ENCODE results near the gene MRGPRD. TPM values are rescaled to one million over a fixed set of nuclear protein-coding genes. Genes with fewer than 3 reads are reported as not detected.

MRGPRD gene, protein sequence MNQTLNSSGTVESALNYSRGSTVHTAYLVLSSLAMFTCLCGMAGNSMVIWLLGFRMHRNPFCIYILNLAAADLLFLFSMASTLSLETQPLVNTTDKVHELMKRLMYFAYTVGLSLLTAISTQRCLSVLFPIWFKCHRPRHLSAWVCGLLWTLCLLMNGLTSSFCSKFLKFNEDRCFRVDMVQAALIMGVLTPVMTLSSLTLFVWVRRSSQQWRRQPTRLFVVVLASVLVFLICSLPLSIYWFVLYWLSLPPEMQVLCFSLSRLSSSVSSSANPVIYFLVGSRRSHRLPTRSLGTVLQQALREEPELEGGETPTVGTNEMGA
- not detected in 2 replicates for total RNA-seq (2014; rRNA removed; shearing (Covaris generic))
- polyA plus RNA-seq (2015; cell fraction: cytosol; rRNA removed): not detected in 2 replicates
- not detected in 2 replicates for polyA plus RNA-seq (2015; cell fraction: nucleus; rRNA removed)

DNA sequence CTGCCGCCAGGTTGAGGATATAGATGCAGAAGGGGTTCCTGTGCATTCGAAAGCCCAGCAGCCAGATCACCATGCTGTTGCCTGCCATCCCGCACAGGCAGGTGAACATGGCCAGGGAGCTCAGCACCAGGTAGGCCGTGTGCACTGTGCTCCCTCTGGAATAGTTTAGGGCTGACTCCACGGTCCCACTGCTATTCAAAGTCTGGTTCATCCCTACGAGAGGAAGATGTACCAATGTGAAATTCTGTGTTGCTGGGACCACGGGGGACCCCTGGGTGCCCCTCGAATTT, at the start of gene MRGPRD:
MRGPRD (minus strand) TSS at position 211 of the 290 bp plus-strand sequence; CDS start at position 211, 0 bp downstream.
- no peak for DNase-seq (ENCODE audit: low read depth)

DNA sequence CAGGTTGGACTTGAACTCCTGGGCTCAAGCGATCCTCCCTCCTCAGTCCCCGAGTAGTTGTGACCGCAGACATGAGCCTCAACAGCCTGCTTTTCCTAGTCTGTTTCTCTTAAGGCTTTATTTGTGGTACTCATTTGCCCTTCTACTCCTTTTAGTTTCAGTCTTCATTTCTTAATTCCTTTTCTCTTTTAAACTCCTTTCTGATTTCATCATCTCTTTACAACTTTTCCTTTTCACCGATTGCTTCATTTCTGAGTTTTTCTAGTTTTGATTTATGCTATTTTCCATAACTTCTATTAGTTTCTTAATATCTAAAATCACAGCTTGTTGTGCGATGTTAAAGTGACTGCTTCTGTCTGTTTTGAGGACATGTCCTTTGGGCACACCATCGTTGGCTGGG, 49.5 kb upstream of the MRGPRD start:
- no peak for DNase-seq (ENCODE audit: low read depth)

DNA sequence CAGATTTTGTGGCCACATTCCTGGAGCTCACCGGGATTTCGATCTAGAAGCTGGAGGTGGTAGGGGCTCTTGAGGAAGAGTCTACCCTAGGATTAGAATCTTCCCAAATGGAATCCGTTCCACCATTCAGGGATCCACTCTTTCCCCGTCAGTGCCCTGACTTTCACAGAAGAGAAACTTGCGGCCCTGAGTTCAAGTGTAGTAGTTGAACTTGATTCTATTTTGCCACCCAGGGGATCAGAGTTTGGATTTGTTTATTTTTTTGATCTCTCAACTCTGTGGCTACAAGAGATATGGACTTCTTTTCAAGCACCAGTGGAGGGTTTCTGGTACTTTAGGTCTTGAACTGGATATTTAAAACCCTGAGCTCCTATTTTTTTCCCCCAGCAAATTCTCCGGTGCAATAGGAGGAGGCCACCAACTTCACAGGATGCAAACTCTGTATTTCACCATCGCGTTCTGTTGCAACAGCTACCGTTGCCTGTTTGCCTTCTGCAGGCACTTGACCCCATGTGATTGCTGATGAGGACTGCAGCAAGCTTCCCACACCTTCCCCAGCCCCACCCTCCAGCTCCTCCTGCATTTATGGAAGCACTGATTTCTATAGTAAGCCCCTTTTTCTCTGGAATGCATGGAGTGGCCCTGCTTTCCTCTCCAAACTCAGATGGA, 47.1 kb upstream of the MRGPRD start:
- DNase-seq (ENCODE audit: low read depth): no peak

DNA sequence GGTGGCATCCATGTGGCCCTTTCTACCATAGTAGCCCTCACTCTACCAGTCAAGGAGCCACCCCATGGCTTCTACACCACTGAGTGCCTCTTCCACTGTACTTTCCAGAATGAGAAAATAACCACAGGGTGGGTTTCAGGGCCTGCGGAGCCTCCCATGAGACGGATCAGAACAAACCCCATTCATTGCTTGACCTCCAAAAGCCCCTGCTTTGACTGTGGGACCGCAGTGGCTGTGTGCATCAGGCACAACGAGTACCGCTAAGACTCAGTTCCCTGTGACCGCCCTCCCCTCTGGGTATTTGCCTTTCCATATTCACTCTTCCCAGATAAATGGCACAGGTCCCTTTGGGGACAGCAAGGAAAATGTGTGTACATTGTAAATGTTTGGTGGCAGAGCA, 43.7 kb upstream of the MRGPRD start:
- DNase-seq (ENCODE audit: low read depth): no peak

DNA sequence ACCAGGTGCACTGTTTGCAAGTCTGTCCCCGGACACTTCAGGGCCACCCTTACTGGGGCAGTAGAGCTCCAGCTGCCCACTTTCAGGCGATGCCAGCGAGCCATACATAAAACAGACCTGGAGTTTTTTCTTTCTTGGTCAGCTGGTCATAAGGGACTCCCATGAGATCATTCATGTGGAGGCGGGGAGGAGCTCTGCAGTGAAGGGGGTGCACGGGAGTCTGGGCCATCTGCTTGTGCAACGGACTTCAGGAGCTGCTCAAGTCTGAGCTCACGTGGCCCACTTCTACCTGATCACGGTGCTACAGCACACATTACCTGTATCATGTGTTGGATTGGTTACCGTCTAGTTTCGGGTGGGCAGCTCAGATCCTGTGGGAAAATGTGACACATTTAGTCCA, 41.5 kb upstream of the MRGPRD start:
- no peak for DNase-seq (ENCODE audit: low read depth)

DNA sequence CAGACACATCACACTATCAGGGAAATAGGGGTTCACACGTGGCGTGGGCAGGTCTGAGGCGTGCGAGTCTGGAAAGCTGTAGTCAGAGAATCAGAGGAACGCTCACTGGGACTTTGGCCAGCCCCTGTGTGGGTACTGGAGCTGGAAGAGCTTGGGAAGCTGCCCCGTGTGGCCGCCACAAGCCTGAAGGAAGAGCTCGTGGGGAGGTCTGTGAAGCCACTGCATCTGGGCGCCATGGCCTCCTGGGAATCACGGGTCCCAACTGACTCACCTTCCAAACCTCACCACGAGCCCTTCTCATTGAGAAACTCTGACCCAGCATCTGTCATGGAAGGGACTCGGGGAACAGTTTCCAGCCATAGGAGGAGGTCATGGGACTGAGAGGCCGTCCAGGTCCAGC, 38.1 kb upstream of the MRGPRD start:
- DNase-seq (ENCODE audit: low read depth): no peak

DNA sequence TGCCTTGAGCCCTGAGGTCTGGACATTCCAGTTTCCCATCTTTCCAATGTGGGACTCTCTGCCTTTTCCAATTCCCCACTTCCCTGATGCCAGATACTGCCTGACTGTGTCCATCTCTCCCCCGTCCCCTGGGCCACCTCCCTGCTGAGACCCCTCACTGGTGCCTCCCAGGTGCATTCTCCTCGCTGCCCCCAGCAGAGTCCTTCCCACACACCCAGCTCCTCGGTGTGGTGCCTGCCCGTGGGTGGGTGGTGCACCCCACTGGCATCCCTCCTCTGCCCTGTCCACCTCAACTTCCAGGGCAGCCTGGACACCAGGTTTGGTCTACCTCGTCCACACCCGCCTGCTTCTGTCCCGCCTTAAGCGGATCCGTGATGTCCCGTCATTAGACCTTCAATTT, 37.2 kb upstream of the MRGPRD start:
- no peak for DNase-seq (ENCODE audit: low read depth)

DNA sequence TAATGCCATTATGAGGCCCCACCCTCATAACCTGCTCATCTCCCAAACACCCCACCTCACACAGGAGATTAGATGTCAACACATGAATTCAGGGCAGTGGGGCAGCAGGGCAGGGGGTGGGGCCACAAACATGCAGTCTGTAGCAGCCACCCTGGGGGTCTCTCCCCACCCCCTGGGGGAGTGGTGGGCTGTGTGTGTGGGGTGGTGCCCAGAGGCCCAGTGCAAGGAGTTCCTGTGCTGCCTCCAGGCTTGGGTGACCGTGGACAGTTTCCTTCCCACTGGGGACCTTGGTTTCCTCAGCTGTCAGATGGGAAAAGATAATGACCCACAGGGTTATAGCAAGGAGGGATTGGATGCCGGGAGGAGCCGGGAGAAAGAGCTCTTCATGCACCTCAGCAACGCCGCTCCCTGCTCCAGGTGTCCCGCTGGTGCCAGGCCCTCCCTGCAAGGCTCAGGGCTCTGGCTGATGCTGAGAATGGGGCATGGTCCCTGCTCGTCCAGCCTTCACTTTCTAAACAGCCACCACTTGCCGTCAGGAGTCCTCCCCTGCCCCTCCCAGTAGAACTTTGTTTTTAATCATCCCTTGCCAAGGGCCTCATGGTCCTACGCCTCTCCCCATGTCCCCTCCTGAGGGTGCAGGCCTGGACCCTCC, 34.2 kb upstream of the MRGPRD start:
- no peak for DNase-seq (ENCODE audit: low read depth)

DNA sequence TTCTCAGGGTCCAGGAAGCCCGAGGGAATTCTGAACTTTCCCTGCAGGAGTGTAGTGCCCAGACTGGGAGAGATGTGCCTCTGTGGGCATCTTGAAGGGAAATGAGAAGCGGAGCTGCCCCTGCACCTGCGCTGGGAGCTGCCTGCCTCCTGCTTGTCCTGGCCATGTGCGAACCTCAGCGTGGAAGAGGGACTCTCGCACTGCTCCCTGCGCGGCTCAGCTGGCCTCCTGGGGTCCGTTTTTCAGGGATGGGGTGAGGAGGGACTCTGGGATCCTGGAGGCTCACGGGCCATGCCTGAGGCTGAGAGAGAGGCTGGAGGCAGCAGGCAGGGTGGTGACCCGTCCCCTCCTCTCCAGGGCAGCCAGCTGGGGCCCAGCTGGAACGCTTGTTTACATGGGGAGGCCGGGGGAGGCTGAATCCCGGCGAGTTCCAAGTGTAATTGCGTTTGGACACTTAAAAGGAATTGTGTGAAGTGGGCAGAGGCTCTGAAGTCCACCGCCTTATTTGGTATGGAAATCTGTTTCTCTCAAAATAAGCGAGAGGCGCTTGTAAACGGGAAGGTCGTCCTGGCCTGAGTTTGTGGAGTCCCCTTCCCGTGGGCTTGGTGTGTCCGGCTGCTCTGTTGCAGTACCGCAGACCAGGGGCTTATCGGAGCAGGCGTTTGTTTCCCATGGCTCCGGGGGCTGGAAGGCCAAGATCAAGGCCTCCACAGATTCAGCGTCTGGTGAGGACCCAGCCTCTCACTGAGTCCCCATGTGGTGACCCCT, 33.5 kb upstream of the MRGPRD start:
- DNase-seq (ENCODE audit: low read depth): no peak

DNA sequence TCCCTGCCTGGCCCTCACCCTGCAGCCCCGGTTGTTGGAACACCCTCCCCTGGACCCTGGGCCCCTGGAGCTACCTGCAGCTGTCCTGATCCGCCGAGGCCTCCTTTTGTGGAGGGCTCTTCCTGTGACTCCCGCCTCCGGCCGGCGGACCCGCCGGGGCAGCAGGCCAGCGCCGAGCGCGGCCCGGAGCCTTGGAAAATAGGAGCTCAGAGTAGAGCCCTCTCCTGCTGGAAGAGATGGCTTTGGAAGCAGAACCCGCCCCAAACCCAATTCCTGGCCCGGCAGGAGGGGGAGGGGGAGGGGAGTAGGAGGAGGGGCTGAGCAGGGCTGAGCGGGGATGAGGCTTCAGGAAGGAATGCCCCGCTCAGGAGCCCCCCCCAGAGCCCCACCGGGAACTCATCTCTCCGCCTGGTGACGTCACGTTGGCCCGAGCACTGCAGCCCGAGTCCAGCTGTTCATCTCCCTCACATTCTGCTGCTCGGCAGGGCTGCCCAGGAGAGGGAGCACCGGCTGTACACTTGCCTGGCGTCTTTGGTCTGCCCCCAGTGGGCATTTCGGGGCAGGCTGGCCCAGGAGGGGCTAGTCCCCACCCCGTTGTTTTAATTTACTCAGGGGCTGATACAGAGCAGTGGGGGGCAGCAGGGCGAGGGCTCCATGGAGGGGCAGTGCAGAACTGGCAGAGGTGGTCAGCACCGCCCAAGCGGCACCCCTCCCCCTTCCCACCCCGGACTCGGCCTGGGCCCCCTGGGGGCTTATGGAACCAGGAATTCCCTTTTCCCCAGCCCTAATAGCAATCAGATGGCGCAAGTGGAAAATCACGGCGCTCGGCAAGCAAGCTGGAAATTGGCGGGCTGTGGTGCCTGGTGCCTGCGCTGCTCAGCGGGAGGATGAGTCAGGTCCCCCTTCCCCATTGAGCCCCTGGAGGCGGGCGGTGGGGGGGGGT, 32.5 kb upstream of the MRGPRD start, which contains the start of gene MRGPRF:
MRGPRF (minus strand) TSS at position 238 of the 943 bp plus-strand sequence. CDS start 3,345 bp downstream, outside the sequence.
- DNase-seq (ENCODE audit: low read depth): no peak

DNA sequence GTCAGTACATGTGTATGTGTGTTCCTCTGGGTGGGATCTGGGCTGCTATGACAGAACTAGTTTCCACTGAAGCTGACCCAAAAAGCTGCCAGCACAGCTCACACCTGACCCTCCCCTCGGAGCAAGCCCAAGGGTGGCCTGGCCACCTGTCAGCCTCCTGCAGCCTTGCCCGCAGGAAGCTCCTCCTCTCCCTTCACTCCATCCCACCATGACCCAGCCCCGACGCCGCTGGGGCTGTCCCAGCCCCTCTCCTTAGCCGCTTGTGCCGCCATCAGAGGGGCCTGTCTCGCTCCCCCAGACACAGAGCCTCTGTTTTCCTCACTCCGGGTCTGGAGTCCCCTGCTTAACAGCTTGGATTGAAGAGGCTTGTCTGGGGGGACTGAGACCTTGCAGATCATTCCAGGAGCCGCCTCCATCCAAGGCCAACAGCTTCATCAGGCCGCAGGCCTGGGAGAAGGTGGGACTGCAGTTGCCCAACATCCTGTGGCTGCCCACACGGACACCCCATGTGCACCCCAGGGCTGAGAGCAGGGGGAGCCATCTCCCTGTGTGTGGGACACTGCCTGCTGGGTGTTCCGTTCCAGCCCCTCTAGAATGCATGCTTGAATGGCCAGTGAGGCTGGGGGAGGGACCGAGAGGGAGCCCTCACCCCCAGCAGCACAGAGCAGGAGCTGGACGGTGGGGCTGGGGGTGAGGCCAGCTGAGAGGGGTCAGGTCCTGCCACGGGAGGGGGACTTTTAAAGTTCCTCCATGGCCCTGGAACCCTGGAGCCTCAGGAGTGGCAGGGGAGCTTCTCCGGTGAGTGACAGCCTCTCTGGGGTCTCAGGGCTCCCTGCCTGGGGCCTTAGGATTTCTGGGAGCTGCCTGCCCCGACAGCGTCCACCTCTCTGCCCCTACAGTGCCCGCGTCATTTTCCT, 31.6 kb upstream of the MRGPRD start:
- DNase-seq (ENCODE audit: low read depth): no peak

DNA sequence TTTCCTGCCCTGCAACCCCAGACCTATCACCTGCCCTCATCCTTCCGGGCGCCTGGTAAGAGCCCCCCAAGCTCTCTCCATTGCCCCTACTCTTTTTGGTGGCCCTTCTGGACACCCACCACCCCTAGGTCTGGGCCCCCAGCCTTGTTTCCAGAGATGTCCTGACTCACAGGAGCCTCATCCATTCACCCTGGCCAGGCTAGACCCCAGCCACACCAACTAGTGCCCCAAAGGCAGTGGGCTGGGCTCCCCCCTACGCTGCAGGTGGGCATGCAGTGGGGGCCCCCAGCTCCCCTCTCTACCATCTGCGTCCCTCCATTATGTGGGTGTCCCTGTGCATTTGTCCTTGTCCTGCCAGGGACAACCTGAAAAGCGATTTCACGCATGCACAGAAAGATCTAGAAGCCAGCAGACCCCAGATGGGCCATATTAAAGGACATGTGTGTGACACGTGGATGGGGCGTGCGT, 30.9 kb upstream of the MRGPRD start:
- no peak for DNase-seq (ENCODE audit: low read depth)

DNA sequence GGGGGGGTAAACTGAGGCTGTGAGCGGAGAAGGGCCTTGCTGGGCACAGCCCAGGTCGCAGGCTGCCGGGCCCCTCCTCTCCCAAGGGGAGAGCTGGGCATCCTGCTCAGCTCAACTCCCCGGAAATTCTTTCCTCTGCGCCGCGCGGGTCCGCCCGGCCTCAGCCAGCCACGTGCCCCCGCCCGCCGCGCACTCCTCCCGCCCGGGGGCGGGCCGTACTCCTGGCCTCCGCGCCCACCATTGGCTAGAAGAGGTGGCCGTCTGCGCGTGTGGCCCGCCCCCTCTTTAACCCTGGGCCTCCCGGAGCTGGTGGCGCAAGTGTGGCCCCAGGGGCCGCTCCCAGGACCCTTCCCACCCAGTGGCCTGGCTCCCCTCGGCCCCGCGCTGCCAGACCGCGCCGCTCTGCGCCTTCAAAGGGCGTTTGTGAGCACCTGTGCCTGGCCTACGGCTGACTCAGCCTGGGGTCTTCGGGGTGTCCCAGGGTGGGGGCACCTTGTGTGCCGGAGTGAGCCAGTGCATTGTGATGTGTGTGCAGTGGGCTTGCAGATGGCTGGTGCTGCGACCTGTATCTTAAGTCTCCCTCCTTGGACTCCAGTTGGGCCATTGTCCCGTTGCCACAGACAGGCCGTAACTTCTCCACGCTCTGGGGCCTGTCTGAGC, 30.3 kb upstream of the MRGPRD start:
- no peak for DNase-seq (ENCODE audit: low read depth)

DNA sequence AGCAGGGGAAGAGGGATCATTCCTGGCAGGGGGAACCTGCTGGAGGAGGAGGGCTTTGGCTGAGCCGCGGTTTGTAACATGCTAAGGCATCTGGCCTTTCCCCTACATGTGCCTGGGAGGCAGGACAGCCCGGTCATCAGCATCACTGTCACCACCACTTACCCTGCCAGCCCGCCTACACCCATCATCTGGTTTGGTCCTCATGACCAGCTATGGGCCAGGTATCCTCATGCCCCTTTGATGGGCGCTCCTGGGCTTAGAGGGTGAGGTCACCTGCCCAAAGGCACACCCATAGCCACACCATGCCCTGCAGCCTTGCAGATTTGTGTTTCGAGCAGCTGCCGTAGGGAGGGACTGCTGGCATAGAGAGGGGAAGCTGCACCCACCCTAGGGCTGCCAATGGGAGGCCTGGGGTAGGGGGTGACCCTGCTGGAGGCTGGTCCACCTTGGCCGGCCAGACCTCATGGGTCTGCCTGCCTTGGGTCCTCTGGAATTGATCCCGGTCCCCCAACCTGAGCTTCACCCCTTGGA, 29.6 kb upstream of the MRGPRD start:
- DNase-seq (ENCODE audit: low read depth): no peak

DNA sequence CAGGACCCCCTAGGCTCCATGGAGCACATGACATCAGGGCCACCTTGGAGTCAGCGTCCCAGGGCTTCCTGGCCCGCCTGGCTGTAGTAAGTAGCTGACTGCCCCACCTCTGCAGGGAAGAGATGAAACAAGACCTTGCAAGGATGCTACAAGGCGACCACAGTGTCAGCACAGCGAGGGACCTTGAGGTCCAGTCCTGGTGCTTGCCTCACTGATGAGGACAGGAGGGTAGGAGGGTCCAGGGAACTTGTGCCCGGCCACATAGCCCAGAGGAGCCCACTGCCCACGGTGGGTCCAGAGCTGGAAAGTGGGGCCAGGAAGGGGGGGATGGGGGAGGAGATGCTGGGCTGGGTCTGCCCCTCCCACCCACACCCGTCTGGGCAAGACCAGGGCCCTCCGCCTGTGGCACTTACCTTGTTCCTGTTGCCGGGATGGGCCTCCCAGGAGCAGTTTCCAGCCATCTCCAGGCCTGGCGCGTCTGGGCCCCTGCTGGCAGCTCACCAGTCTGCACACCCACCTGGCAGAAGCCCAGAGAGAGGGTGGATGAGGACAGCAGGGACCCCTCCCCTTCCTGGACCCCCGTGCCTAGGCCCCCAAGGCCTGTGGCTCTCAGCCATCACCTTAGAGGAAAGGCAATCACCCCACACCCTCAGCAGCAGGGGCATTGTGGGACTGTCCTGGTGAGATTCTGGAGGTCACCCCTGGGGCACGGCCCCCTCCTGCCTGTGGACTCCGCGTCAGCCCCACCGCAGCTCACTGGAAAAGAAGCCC, 28.8 kb upstream of the MRGPRD start:
- no peak for DNase-seq (ENCODE audit: low read depth)

DNA sequence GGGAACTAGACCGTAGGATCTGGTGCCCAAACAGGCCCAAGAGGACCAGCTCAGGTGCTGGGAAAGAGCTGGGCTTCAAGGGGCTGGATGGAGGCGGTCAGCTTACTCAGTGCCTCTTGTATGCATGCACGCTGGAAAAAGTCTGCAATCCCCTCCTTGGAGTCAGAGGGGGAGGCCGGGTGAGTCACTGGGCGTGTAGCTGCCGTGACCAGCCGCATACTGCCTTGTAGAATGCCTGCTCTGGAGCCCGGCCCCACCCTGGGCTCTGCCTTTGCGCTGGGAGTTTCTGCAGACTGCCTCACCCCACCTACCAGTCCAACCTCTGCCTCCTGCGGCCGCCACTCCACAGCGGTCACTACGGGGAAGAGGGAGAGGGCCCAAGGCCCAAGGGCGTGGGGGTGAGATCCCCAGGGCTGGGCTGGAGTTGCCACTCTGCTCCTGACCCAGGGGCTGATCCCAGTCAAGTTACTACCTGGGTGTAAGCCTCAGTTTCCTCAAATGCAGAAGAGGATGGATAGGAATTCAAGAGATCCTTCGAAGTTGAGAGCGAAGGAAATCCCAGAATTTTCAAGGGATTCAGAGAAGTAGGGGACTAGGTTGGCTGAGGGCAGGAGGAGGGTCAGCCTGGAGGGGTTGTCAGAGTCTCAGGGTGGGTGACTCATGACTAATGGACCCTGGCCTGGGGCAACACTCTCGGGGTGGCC, 28.1 kb upstream of the MRGPRD start:
- peak; percentile 97 for DNase-seq (ENCODE audit: low read depth)

DNA sequence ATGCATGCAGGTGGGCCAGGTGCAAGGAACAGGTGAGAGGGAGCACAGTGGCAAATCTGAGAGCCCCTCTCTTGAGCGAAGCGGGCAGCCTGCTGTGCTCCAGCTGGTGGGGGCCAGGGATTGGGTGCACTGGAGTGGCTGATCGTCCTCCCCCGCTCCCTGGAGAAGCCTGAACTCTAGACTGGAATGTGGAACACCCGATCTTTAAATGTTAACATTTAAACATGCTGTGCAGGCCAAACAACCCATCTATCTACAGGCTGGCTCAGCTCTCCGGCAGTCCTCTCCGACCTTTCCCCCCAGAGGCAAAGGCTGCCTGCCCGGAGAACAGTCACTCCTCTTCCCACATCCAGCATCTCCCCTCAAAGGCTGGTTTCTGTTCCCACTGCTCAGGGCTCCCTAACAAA, 27.2 kb upstream of the MRGPRD start:
- no peak for DNase-seq (ENCODE audit: low read depth)
